Glutamatergic neuron (in vitro differentiated cells): Measurements from ENCODE around the gene RNF13. TPM values are rescaled to one million over a fixed set of nuclear protein-coding genes. Genes with fewer than 3 reads are reported as not detected.
"Not testable (repeated sequence)": the region's sequence is repeated elsewhere in the genome, so short reads cannot be mapped to it uniquely, and the experiment has no call there.

ENCODE experiments used
- DNase-seq: peaks from one replicate; pipeline ENCODE4 v3.0.0; 2022
- H3K27ac Mint-ChIP-seq: one replicate; pipeline ENCODE4 v1.8.0; 2020; ENCODE audit warnings: mild to moderate bottlenecking, mixed read lengths, inconsistent platforms; ENCODE audit not compliant: unreplicated experiment
- H3K27me3 Mint-ChIP-seq: one replicate; pipeline ENCODE4 v1.8.0; 2020; ENCODE audit warnings: mild to moderate bottlenecking, moderate library complexity, mixed read lengths, inconsistent platforms; ENCODE audit not compliant: unreplicated experiment
- H3K36me3 Mint-ChIP-seq: one replicate; pipeline ENCODE4 v1.8.0; 2020; ENCODE audit warnings: mild to moderate bottlenecking, mixed read lengths, inconsistent platforms; ENCODE audit not compliant: unreplicated experiment
- H3K4me1 Mint-ChIP-seq: one replicate; pipeline ENCODE4 v1.8.0; 2020; ENCODE audit warnings: mild to moderate bottlenecking, low read depth, mixed read lengths, inconsistent platforms; ENCODE audit not compliant: unreplicated experiment
- H3K4me3 Mint-ChIP-seq: one replicate; pipeline ENCODE4 v1.8.0; 2020; ENCODE audit warnings: mild to moderate bottlenecking, mixed read lengths, inconsistent platforms; ENCODE audit not compliant: unreplicated experiment
- H3K9me3 Mint-ChIP-seq: one replicate; pipeline ENCODE4 v1.8.0; 2020; ENCODE audit warnings: mild to moderate bottlenecking, moderate library complexity, mixed read lengths, inconsistent platforms; ENCODE audit not compliant: unreplicated experiment
- CTCF ChIP-seq: fragments of 200-600 bp; sonication (generic); IDR thresholded peaks from one replicate; pipeline ENCODE4 v1.5.0; 2021; ENCODE audit not compliant: partially characterized antibody, unreplicated experiment
- total RNA-seq: library from RNA; stranded (reverse); fragmentation: NEBNext Ultra II Directional; extraction: Animal tissue kit (Norgen Biotek cat#: 25700); gene quantifications from one replicate; pipeline ENCODE4 v1.2.1, GENCODE V29; 2021; ENCODE audit not compliant: unreplicated experiment

The RNF13 gene
- total RNA-seq, 1 donor from 2014 or later = 29.0 TPM

DNA sequence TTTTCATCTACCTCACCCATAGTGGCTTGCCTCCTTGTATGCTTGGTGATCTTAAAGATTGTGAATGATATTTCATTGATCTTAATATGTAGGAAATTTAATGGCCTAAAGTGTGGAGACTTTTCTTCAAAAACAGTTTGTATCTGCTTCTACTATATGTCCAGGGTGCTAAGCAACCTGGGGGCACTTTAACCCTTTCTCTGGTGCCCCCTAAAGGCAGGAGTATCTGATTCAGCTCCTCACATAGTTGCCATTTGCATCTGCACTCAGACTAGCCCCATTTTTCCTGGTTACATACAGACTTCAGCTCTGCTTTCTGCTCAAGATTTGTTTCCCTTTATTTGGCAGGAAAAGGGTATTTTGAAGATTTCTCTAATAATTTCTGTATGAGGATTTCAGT, 162.9 kb downstream of the RNF13 start:
- DNase-seq = no peak
- H3K27me3 Mint-ChIP-seq = peaks cover 8% of the 10 kb centered on the region
- no peak for TF ChIP-seq CTCF
- H3K36me3 Mint-ChIP-seq = peaks cover 11% of the 10 kb centered on the region
- no peak overlapping the region for H3K27ac Mint-ChIP-seq
- H3K4me3 Mint-ChIP-seq = no peak overlapping the region
- peaks cover 8% of the 10 kb centered on the region for H3K4me1 Mint-ChIP-seq
- H3K9me3 Mint-ChIP-seq = peaks cover 7% of the 10 kb centered on the region

GRCh38 chr3:149977386-149977785, 164.4 kb downstream of the RNF13 start:
- TF ChIP-seq CTCF = no peak
- Mint-ChIP-seq H3K4me1 (peaks cover 5% of the 10 kb centered on the region), H3K27me3 (peaks cover 1% of the 10 kb centered on the region), H3K36me3 (peaks cover 11% of the 10 kb centered on the region), H3K9me3 (no peaks in the 10 kb centered on the region), H3K27ac (no peak overlapping the region), H3K4me3 (no peak overlapping the region)
- no peak for DNase-seq

DNA sequence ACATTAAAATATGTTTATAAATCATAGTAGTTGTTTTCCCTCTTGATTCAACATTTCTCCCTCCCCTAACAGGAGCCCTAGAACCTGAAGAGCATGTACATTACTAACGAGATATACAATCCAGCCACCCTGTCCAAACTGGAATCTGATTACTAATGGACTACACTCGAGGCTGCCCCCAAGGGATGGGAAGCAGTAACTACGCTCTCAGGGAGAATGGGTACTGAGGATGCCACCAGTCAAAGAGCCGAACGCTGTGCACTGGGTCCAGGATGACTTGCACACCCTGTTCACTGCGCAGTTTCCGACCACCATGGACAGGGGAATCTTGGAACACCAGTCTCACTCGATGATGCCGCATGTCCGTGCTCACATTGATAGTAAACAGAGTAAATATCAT, 169.0 kb downstream of the RNF13 start:
- not testable (repeated sequence) for H3K27ac Mint-ChIP-seq

GRCh38 chr3:149983053-149983452, 170.0 kb downstream of the RNF13 start:
- not testable (repeated sequence) for H3K27me3 Mint-ChIP-seq, DNase-seq, H3K4me3 Mint-ChIP-seq, H3K9me3 Mint-ChIP-seq, H3K4me1 Mint-ChIP-seq, H3K27ac Mint-ChIP-seq
- peaks cover 11% of the 10 kb centered on the region for H3K36me3 Mint-ChIP-seq

More for the DNA sequence above, 169.0 kb downstream of the RNF13 start:
- H3K27me3 Mint-ChIP-seq, H3K4me1 Mint-ChIP-seq, DNase-seq, H3K9me3 Mint-ChIP-seq, H3K4me3 Mint-ChIP-seq: not testable (repeated sequence)
- H3K36me3 Mint-ChIP-seq = peaks cover 11% of the 10 kb centered on the region

DNA sequence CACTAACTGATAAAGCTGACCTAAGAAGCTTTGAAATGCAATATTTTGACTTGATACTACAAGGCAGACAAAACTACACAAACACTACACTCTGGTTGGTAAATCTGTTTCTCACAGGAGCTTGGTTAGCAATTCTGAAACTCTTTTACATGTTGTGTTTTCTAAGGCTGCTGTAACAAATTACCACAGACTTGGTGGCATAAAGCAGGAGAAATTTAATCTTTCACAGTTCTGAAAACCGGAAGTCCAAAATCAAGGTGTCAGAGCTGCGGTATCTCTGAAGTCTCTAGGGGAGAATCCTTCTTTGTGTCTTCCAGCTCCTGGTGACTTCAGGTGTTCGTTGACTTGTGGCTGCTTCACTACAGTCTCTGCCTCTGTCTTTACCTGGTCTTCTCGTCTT, 170.6 kb downstream of the RNF13 start:
- no peak overlapping the region for H3K4me3 Mint-ChIP-seq
- H3K36me3 Mint-ChIP-seq = peaks cover 11% of the 10 kb centered on the region
- no peak for TF ChIP-seq CTCF
- no peaks in the 10 kb centered on the region for H3K4me1 Mint-ChIP-seq
- no peak for DNase-seq
- no peaks in the 10 kb centered on the region for H3K27me3 Mint-ChIP-seq
- H3K9me3 Mint-ChIP-seq = no peaks in the 10 kb centered on the region
- no peak overlapping the region for H3K27ac Mint-ChIP-seq

- Mint-ChIP-seq H3K4me3 (no peak overlapping the region), H3K9me3 (peaks cover 5% of the 10 kb centered on the region), H3K36me3 (no peaks in the 10 kb centered on the region), H3K27me3 (no peaks in the 10 kb centered on the region), H3K4me1 (no peaks in the 10 kb centered on the region), H3K27ac (no peak overlapping the region)
- no peak for DNase-seq
- no peak for TF ChIP-seq CTCF
Measured at GRCh38 chr3:149989307-149989706, 176.3 kb downstream of the RNF13 start.
